Upper lobe of left lung (tissue), 6 donors: ENCODE results near the gene RPS17. TPM values are rescaled to one million over a fixed set of nuclear protein-coding genes. Genes with fewer than 3 reads are reported as not detected.

Source experiments
- ATAC-seq, 2 donors: fragments of 200-7000 bp; cut with Tn5 transposase; one replicate each; pipeline ENCODE4 v1.9.1; 2022; ENCODE audit warnings: mild to moderate bottlenecking in 2 of 2, moderate library complexity in 2 of 2; ENCODE audit not compliant: low FRiP score in 2 of 2
- DNase-seq, 2 donors: peaks; one replicate each; pipeline ENCODE4 v3.0.0-alpha.2; 2019 to 2020
- H3K27ac ChIP-seq, 4 donors: fragments of 200-600 bp; sonication (generic); one replicate each; pipeline ENCODE4 v1.5.1; 2016 to 2019
- H3K27me3 ChIP-seq, 4 donors: fragments of 200-600 bp; sonication (generic); one replicate each; pipeline ENCODE4 v1.5.1; 2017 to 2019
- H3K36me3 ChIP-seq, 4 donors: fragments of 200-600 bp; sonication (generic); one replicate each; pipeline ENCODE4 v1.5.1; 2016 to 2019
- H3K4me1 ChIP-seq, 4 donors: fragments of 200-600 bp; sonication (generic); one replicate each; pipeline ENCODE4 v1.5.1; 2018 to 2019
- H3K4me3 ChIP-seq, 4 donors: fragments of 200-600 bp; sonication (generic); one replicate each; pipeline ENCODE4 v1.5.1; 2017 to 2019; ENCODE audit warnings: mild to moderate bottlenecking in 2 of 4, moderate library complexity in 1 of 4
- H3K9me3 ChIP-seq, 4 donors: fragments of 200-600 bp; sonication (generic); one replicate each; pipeline ENCODE4 v1.5.1; 2018 to 2019
- CTCF ChIP-seq, 6 experiments: fragments of 450-650 bp in 4 of 6; fragments of 200-600 bp in 2 of 6; sonication (generic) in 2 of 6; IDR thresholded peaks; one replicate each; pipeline ENCODE4 v1.5.1; 2016 to 2019; ENCODE audit warnings: antibody characterized with exemption in 6 of 6
- EP300 ChIP-seq, 4 donors: sonication (generic); formaldehyde crosslinking; IDR thresholded peaks; one replicate each; pipeline ENCODE4 v1.5.1; 2017; ENCODE audit warnings: antibody characterized with exemption in 4 of 4, control low read depth in 2 of 4
- POLR2A ChIP-seq, 4 donors: fragments of 450-650 bp; IDR thresholded peaks; one replicate each; pipeline ENCODE4 v1.5.1; 2016 to 2017; ENCODE audit warnings: antibody characterized with exemption in 4 of 4, mild to moderate bottlenecking in 2 of 4
- POLR2AphosphoS5 ChIP-seq, 2 donors: sonication (generic); formaldehyde crosslinking; IDR thresholded peaks; one replicate each; pipeline ENCODE4 v1.5.1; 2017; ENCODE audit warnings: antibody characterized with exemption in 2 of 2
- WGBS, 2 donors: methylation state at CpG; one replicate each; pipeline ENCODE4 v1.1.5; 2017 to 2018; 5-methylcytosine and 5-hydroxymethylcytosine counted together
- total RNA-seq, 6 donors: library from RNA; depleted of rRNA in 4 of 6; stranded (reverse); fragments of >200 nt in 4 of 6; gene quantifications; one replicate each; pipeline versions ENCODE4 v1.1.0 to v1.2.1, GENCODE V29; 2016 to 2021
- donor health status: DM: no; HTN: no; CAD: no; lungs with moderate emphysema.
- donor health status: DM: no; HTN: yes; CAD: no; lungs with severe emphysema.

RPS17 gene
- total RNA-seq, 6 donors from 2014 or later, result 299 to 1,601 (median 1,108) TPM

GRCh38 chr15:82543160-82543559, 2.9 kb upstream of the RPS17 start:
- Histone ChIP-seq H3K9me3 (no peaks in the 10 kb centered on the region), H3K4me1 (peaks cover 14 to 24% (median 18%) of the 10 kb centered on the region in 4 donors), H3K4me3 (no peak overlapping the region), H3K27ac (no peak overlapping the region), H3K36me3 (peaks cover 2 to 9% (median 8%) of the 10 kb centered on the region in 4 donors), H3K27me3 (no peaks in the 10 kb centered on the region)
- ATAC-seq, result no peak
- WGBS, 2 donors, result 18 to 42% methylated on average over 2 of the region's 2 CpGs
- DNase-seq, result no peak
- TF ChIP-seq POLR2A (IDR thresholded peaks at IDR 0.05) (no peak), EP300 (IDR thresholded peaks at IDR 0.05) (no peak), CTCF (IDR thresholded peaks at IDR 0.05) (no peak), POLR2AphosphoS5 (IDR thresholded peaks at IDR 0.05) (no peak)

DNA sequence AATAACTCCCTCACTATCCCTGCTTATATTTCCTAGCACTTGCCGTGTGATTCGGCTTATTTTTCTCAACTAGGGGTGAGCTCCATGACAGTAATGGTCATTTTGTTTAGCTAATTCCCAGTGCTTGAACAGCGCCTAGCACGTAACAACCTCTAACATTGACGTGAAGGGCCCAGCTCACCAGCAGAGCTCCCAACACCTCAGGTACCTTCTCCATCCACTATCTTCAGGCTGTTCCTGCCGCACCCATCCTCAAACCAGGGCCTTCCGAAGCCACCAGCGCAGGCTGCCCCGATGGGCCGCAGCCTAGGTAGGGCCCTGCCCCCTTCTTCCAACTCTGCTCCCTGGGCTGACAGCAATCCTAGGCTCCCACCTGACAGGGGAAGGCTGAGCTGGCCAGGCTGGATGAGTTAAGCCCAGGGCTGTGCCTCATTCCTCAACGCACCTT, 751 bp upstream of the RPS17 start:
- H3K9me3 ChIP-seq, result no peaks in the 10 kb centered on the region
- ATAC-seq, result peak; percentile 1 to 5
- peaks cover 19 to 38% (median 24%) of the 10 kb centered on the region in 4 donors for H3K4me1 ChIP-seq
- peak; percentile 30 to 77 for DNase-seq
- no peak for TF ChIP-seq POLR2AphosphoS5 (IDR thresholded peaks at IDR 0.05)
- no peak for TF ChIP-seq CTCF (IDR thresholded peaks at IDR 0.05)
- no peak for TF ChIP-seq POLR2A (IDR thresholded peaks at IDR 0.05)
- no peak for TF ChIP-seq EP300 (IDR thresholded peaks at IDR 0.05)
- peak overlapping the region; percentile 83 to 91 (median 90) for H3K27ac ChIP-seq
- peaks cover 19 to 29% (median 29%) of the 10 kb centered on the region in 4 donors for H3K36me3 ChIP-seq
- H3K4me3 ChIP-seq, result peak overlapping the region; percentile 73 to 96 (median 81)
- WGBS, 2 donors, result 21 to 22% methylated on average over 8 to 11 of the region's 11 CpGs
- no peaks in the 10 kb centered on the region for H3K27me3 ChIP-seq

GRCh38 chr15:82539691-82540054, 584 bp downstream of the RPS17 start:
- WGBS, 2 donors, result 1% methylated on average over 22 to 23 of the region's 23 CpGs
- Histone ChIP-seq H3K27ac (peak overlapping the region; percentile 83 to 91 (median 90)), H3K4me3 (peak overlapping the region; percentile 80 to 96 (median 85)), H3K27me3 (no peaks in the 10 kb centered on the region), H3K9me3 (no peaks in the 10 kb centered on the region), H3K4me1 (peaks cover 19 to 38% (median 24%) of the 10 kb centered on the region in 4 donors), H3K36me3 (peaks cover 22 to 43% (median 36%) of the 10 kb centered on the region in 4 donors)
- ATAC-seq (peak in 1 of 2 donors; percentile 7), DNase-seq (no peak)
- TF ChIP-seq EP300 (IDR thresholded peaks at IDR 0.05), result no peak
- TF ChIP-seq POLR2AphosphoS5 (IDR thresholded peaks at IDR 0.05), result no peak
- TF ChIP-seq CTCF (IDR thresholded peaks at IDR 0.05), result no peak
- TF ChIP-seq POLR2A (IDR thresholded peaks at IDR 0.05), result no peak

- no peak for TF ChIP-seq POLR2A (IDR thresholded peaks at IDR 0.05)
- TF ChIP-seq EP300 (IDR thresholded peaks at IDR 0.05), result no peak
- TF ChIP-seq POLR2AphosphoS5 (IDR thresholded peaks at IDR 0.05), result no peak
- no peak for TF ChIP-seq CTCF (IDR thresholded peaks at IDR 0.05)
- Histone ChIP-seq H3K36me3 (peaks cover 22 to 47% (median 38%) of the 10 kb centered on the region in 4 donors), H3K4me1 (peaks cover 19 to 38% (median 24%) of the 10 kb centered on the region in 4 donors), H3K27me3 (no peaks in the 10 kb centered on the region), H3K4me3 (peak overlapping the region; percentile 80 to 96 (median 85)), H3K9me3 (no peaks in the 10 kb centered on the region), H3K27ac (peak overlapping the region; percentile 83 to 91 (median 90))
- WGBS, 2 donors, result 17 to 29% methylated on average over 21 to 28 of the region's 28 CpGs
- peak in 1 of 2 donors; percentile 14 for DNase-seq
- ATAC-seq, result no peak
These were observed 1.1 kb downstream of the RPS17 start for GRCh38 chr15:82538961-82539690.
